IPS-NIHi7 (cell line): ENCODE measurements around the gene ANO1.

Experiments
- DNase-seq: peaks from one replicate; pipeline ENCODE4 v3.0.0; 2012; ENCODE audit warnings: mixed read lengths; ENCODE audit errors: extremely low spot score

The ANO1 gene

GRCh38 chr11:70072861-70073755 is 5.0 kb upstream of the ANO1 start:
- DNase-seq: no peak

- no peak for DNase-seq
Measured at GRCh38 chr11:70073871-70074371, 4.2 kb upstream of the ANO1 start.

- DNase-seq: no peak
Measured at GRCh38 chr11:70074746-70075145, 3.4 kb upstream of the ANO1 start.

GRCh38 chr11:70075836-70076235 is 2.3 kb upstream of the ANO1 start:
- DNase-seq: no peak

GRCh38 chr11:70076461-70076931 is 1.6 kb upstream of the ANO1 start:
- DNase-seq: no peak

GRCh38 chr11:70077411-70078094 is 564 bp upstream of the ANO1 start:
- DNase-seq: no peak

GRCh38 chr11:70078781-70079616 is 882 bp downstream of the ANO1 start:
- DNase-seq: peak; percentile 57

GRCh38 chr11:70079691-70080090 is 1.6 kb downstream of the ANO1 start:
- DNase-seq: no peak

GRCh38 chr11:70080763-70081162 is 2.6 kb downstream of the ANO1 start:
- no peak for DNase-seq

GRCh38 chr11:70082829-70083228 is 4.7 kb downstream of the ANO1 start:
- no peak for DNase-seq

- no peak for DNase-seq
Measured at GRCh38 chr11:70084046-70084984, 6.2 kb downstream of the ANO1 start.

GRCh38 chr11:70085815-70086769 is 8.0 kb downstream of the ANO1 start:
- DNase-seq: no peak

- DNase-seq: peak; percentile 73
Measured at GRCh38 chr11:70087446-70088167, 9.5 kb downstream of the ANO1 start.

- no peak for DNase-seq
Measured at GRCh38 chr11:70088735-70089250, 10.7 kb downstream of the ANO1 start.

- DNase-seq: no peak
Measured at GRCh38 chr11:70089631-70090030, 11.5 kb downstream of the ANO1 start.

GRCh38 chr11:70090961-70091381 is 12.9 kb downstream of the ANO1 start:
- no peak for DNase-seq

GRCh38 chr11:70091638-70092037 is 13.5 kb downstream of the ANO1 start:
- no peak for DNase-seq

- DNase-seq: no peak
Measured at GRCh38 chr11:70092959-70093715, 15.0 kb downstream of the ANO1 start.
